Adrenal gland (tissue), 5 donors: Measurements from ENCODE around the gene ERBB4.

Source experiments
- POLR2A ChIP-seq, 2 donors: fragments of 450-650 bp; IDR thresholded peaks; one replicate each; pipeline ENCODE4 v1.6.1; 2017; ENCODE audit warnings: antibody characterized with exemption in 2 of 2, mild to moderate bottlenecking in 2 of 2, moderate library complexity in 1 of 2
- TF ChIP-seq, protein P1 (sequence below), 6 experiments: fragments of 450-650 bp in 4 of 6; fragments of 200-600 bp in 2 of 6; sonication (generic) in 1 of 6; IDR thresholded peaks; 1 replicate in 5 of 6; 2 replicates in 1 of 6; pipeline versions ENCODE4 v1.5.1 to v1.8.0; 2016 to 2021; ENCODE audit warnings: antibody characterized with exemption in 6 of 6, mild to moderate bottlenecking in 2 of 6, moderate library complexity in 1 of 6
- donor health status: DM: no; HTN: no; CAD: no.

DNA sequence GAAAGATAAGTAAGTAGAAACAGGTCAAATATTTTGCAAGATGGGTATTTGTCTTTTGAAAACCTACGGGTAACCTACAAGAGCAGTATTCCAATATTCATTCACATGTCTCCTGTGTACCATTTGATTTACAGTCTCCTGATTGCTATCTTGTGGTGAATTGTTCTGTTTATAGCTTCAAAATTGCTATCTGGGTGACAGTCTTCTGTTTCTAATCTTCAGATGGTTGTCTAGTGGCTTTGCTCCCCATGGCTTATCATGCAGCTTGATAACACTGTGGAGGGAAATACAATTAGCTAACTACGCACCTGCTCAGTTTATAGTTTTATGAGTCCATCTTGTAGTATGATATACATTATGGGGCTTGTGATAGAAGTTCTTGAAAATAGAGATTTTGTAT, 1165.4 kb downstream of the ERBB4 start:
- no peak for TF ChIP-seq POLR2A (IDR thresholded peaks at IDR 0.05)
- TF ChIP-seq, protein P1, sequence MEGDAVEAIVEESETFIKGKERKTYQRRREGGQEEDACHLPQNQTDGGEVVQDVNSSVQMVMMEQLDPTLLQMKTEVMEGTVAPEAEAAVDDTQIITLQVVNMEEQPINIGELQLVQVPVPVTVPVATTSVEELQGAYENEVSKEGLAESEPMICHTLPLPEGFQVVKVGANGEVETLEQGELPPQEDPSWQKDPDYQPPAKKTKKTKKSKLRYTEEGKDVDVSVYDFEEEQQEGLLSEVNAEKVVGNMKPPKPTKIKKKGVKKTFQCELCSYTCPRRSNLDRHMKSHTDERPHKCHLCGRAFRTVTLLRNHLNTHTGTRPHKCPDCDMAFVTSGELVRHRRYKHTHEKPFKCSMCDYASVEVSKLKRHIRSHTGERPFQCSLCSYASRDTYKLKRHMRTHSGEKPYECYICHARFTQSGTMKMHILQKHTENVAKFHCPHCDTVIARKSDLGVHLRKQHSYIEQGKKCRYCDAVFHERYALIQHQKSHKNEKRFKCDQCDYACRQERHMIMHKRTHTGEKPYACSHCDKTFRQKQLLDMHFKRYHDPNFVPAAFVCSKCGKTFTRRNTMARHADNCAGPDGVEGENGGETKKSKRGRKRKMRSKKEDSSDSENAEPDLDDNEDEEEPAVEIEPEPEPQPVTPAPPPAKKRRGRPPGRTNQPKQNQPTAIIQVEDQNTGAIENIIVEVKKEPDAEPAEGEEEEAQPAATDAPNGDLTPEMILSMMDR (IDR thresholded peaks at IDR 0.05) = no peak
